Body of pancreas (tissue), 4 donors: ENCODE results near the gene GNAT1.

Experiments used
- CTCF ChIP-seq, 7 experiments: fragments of 450-650 bp in 4 of 7; fragments of 200-600 bp in 3 of 7; sonication (generic) in 3 of 7; IDR thresholded peaks; one replicate each; pipeline ENCODE4 v1.5.1; 2016 to 2019; ENCODE audit warnings: antibody characterized with exemption in 7 of 7
- POLR2A ChIP-seq, 3 donors: fragments of 450-650 bp; IDR thresholded peaks; one replicate each; pipeline ENCODE4 v1.6.1; 2016; ENCODE audit warnings: antibody characterized with exemption in 3 of 3, mild to moderate bottlenecking in 2 of 3

- TF ChIP-seq CTCF (IDR thresholded peaks at IDR 0.05): no peak
- no peak for TF ChIP-seq POLR2A (IDR thresholded peaks at IDR 0.05)
These were observed 27.6 kb upstream of the GNAT1 start for GRCh38 chr3:50163572-50164455.
